HG02970 (cell line): ENCODE measurements around the gene COPS2.
A peak's percentile ranks its signal among the peaks of the same experiment; 100 is the strongest.
"Not testable (repeated sequence)": the region's sequence is repeated elsewhere in the genome, so short reads cannot be mapped to it uniquely, and the experiment has no call there.

Source experiments
- ATAC-seq: cut with Tn5 transposase; IDR thresholded peaks from one replicate; pipeline ENCODE4 v1.9.1; 2021; ENCODE audit warnings: mild to moderate bottlenecking, moderate library complexity, moderate number of reproducible peaks; ENCODE audit not compliant: unreplicated experiment, low FRiP score

The COPS2 gene

GRCh38 chr15:49155110-49155833 is at the start of gene COPS2:
TSS of gene COPS2 (minus strand) at chr15:49155599. CDS start at chr15:49155578, 21 bp downstream.
- ATAC-seq: peak; percentile 93

GRCh38 chr15:49200347-49200746 is 44.9 kb upstream of the COPS2 start:
- no peak for ATAC-seq

- no peak for ATAC-seq
These were observed 44.3 kb upstream of the COPS2 start for GRCh38 chr15:49199666-49200065.

GRCh38 chr15:49196856-49197255 is 41.5 kb upstream of the COPS2 start:
- no peak for ATAC-seq

DNA sequence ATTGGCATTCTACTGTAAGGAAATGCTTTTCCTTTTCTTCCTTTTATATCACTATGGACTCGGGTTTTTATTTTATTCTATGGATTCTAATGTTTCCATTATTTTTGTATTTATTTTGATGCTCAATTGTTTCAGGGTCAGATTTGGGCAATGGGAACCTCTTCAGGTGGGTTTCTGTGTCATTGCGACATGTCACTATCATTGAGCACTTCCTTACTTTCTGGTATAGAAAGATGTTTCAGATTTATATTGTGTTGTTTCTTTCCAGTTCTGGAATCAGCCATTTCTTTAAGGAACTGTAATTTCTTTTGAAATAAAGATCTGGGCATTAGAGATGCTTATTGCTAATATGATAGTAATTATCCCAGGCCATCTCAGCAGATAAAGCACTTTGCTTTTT is 36.5 kb upstream of the COPS2 start:
- ATAC-seq: no peak

DNA sequence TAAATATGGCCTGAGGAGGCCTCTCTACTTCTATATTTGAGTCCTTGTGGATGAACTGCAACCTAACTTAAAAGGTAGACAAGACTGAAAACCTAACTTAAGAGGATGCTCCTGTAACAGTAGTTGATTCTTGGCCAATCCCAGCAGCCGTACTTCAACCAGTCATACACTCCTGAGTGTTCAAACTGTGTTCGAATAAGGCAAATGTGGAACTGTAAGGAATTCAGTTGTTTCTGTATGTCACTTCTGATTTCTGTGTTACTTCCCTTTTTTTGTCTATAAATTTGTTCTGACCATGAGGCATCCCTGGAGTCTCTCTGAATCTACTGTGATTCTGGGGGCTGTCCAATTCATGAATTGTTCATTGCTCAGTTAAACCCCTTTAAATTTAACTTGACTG is 35.2 kb upstream of the COPS2 start:
- no peak for ATAC-seq

DNA sequence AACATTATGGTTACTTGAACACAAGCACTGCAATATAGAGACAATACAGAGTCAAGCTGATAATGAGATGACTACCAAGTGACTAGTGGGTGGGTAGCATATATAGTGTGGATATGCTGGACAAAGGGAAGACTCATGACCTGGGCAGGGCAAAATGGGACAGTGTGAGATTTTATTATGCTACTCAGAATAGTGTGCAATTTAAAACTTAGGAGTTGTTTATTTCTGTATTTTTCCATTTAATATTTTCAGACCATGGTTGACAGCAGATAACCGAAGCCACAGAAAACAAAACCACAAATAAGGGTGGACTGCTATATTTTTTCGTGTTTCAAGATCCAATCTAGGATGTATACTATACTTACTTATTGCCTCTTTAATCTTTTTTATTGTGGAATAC is 34.2 kb upstream of the COPS2 start:
- no peak for ATAC-seq

GRCh38 chr15:49188933-49189332 is 33.5 kb upstream of the COPS2 start:
- no peak for ATAC-seq

DNA sequence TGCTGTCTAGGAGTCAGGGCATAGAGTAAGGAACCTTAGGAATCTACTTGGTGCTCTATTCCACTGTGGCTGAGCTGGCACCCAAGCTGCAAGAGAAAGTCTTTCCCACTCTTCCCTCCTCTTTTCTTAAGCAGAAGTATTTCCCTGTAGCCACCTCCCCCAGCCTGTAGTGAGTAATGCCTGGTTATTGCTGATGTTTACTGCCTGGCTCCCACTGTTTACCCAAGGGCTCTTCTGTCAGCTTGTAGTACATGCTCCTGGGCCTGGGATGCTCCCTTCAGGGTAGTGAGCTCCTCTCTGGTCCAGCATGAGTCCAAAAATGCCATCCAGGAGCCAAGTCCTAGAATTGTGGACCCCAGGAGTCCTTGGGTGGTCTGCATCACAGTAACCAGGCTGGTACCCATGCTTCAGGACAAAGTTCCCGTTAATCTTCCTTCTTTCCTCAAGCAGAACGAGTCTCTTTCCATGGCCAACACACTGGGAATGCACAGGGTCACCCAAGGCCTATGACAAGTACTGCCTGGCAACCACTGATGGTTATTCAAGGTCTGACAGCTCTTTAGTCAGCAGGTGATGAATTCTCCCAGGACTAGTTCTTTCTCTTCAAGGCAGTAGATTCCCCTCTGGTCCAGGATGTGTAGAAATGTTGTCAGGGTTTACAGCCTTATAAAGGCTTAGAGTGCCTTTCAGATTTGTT is 32.3 kb upstream of the COPS2 start:
- no peak for ATAC-seq

DNA sequence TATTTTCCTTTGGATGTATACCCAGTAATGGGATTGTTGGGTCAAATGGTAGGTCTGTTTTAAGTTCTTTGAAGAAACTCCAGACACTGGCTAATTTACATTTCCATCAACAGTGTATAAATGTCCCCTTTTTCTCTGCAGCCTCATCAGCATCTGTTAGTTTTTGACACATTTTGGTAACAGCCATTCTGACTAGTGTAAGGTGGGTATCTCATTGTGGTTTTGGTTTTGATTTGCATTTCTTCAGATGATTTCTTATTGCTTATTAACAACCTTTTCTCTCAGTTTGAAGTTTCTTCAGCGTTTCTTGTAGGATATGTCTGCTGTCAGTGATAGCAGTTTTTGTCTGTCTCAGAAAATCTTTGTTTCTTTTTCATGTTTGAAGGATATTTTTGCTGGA is 30.1 kb upstream of the COPS2 start:
- ATAC-seq: no peak

- ATAC-seq: not testable (repeated sequence)
These were observed 28.3 kb upstream of the COPS2 start for GRCh38 chr15:49183741-49184140.

GRCh38 chr15:49182128-49182527 is 26.7 kb upstream of the COPS2 start:
- ATAC-seq: no peak

GRCh38 chr15:49179433-49180190 is 24.2 kb upstream of the COPS2 start:
- no peak for ATAC-seq

DNA sequence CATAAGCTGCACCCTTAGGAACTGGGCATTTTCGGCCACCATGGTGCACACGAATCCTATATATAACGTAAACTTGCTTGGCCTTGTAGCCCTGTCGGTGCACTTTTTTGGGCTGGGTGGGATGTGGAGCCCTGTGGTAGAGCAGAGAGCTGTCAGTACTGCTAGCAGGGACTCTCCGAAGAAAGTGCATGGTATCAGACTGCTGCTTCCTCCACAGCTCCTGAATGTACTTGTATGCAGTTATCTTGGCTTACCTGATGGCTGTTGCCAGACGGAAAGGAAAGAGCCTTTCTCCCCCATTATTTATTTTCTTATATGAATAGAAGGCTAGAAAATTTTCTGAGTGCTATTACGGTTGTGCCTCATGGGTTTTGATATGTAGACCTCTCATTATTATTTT is 23.1 kb upstream of the COPS2 start:
- no peak for ATAC-seq

GRCh38 chr15:49175582-49176397 is 20.4 kb upstream of the COPS2 start:
- not testable (repeated sequence) for ATAC-seq

- no peak for ATAC-seq
These were observed 19.5 kb upstream of the COPS2 start for GRCh38 chr15:49174902-49175301.

GRCh38 chr15:49171790-49172189 is 16.4 kb upstream of the COPS2 start:
- no peak for ATAC-seq

GRCh38 chr15:49169880-49170597 is 14.6 kb upstream of the COPS2 start, which contains the start of gene GALK2:
TSS of gene GALK2 (plus strand) at chr15:49170247. CDS start at chr15:49170323, 76 bp downstream.
- ATAC-seq: peak; percentile 86

DNA sequence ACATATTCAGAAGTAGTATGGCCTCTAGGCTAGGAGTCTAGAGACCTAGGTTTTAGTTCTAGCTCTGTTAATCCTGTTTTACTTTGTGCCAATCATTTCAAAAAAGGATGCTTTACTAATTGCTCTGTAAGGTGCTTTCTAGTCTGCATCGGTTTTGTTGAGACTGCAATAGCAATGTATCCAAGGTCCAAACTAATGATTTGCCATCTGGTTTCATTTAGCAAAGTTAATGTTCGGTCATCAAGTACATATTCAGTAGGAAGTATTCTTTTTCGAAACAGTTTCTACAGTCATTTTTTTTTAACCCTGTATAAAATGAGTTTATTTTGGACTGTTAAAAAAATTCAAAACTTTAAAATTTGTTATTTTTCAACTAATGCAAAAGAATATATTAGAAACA is 12.6 kb upstream of the COPS2 start:
- ATAC-seq: no peak

DNA sequence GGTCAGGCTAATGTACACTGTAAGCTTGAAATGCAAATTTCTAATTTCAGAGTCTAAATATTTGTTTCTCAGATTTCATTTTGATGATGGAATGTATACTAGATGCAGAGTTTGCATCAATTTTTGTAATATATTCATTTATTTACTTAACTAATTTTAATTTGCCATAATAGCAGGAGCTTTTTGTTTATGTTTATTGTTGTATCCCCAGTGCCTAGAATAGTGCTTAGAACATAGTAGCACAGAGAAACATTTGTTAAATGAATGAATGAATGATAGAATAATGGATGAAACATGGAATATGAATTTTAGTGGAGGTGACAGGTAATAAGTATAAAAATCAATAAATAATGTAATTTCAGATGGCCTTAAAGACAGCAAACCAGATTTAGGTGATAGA is 9.5 kb upstream of the COPS2 start:
- no peak for ATAC-seq
